Lung (tissue), 12 donors: ENCODE data around the gene FBRSL1. TPM values are rescaled to one million over a fixed set of nuclear protein-coding genes. Genes with fewer than 3 reads are reported as not detected.

Source experiments
- ATAC-seq: fragments of 200-7000 bp; cut with Tn5 transposase; one replicate; pipeline ENCODE4 v1.9.1; 2020; ENCODE audit warnings: moderate number of reproducible peaks; ENCODE audit not compliant: insufficient read depth, low FRiP score
- DNase-seq, 3 donors: peaks; one replicate each; pipeline ENCODE4 v3.0.0-alpha.2; 2013 to 2017
- H3K27ac ChIP-seq, 2 donors: one replicate each; pipeline ENCODE4 v1.5.1; 2013; ENCODE audit warnings: mild to moderate bottlenecking in 2 of 2, moderate library complexity in 2 of 2, control low read depth in 1 of 2, inconsistent platforms in 1 of 2, low read depth in 1 of 2, low read length in 1 of 2
- H3K27me3 ChIP-seq, 3 donors: one replicate each; pipeline ENCODE4 v1.5.1; 2013; ENCODE audit warnings: low read length in 2 of 3; ENCODE audit not compliant: control insufficient read depth in 3 of 3, insufficient read depth in 3 of 3
- H3K36me3 ChIP-seq, 4 donors: one replicate each; pipeline ENCODE4 v1.5.1; 2013; ENCODE audit warnings: low read length in 4 of 4, mild to moderate bottlenecking in 1 of 4, moderate library complexity in 1 of 4; ENCODE audit not compliant: control insufficient read depth in 4 of 4, insufficient read depth in 4 of 4
- H3K4me1 ChIP-seq, 5 donors: one replicate each; pipeline ENCODE4 v1.5.1; 2013; ENCODE audit warnings: low read length in 5 of 5, mild to moderate bottlenecking in 2 of 5, moderate library complexity in 1 of 5; ENCODE audit not compliant: control insufficient read depth in 5 of 5, insufficient read depth in 5 of 5
- H3K4me3 ChIP-seq: one replicate; pipeline ENCODE4 v1.5.1; 2013; ENCODE audit warnings: mild to moderate bottlenecking, control low read depth, moderate library complexity
- H3K9ac ChIP-seq, 2 donors: one replicate each; pipeline ENCODE4 v1.5.1; 2013; ENCODE audit warnings: low read length in 2 of 2, control low read depth in 1 of 2; ENCODE audit not compliant: insufficient read depth in 1 of 2
- H3K9me3 ChIP-seq, 4 donors: one replicate each; pipeline ENCODE4 v1.5.1; 2013; ENCODE audit warnings: low read length in 3 of 4, mild to moderate bottlenecking in 1 of 4, moderate library complexity in 1 of 4; ENCODE audit not compliant: control insufficient read depth in 4 of 4, insufficient read depth in 3 of 4
- WGBS, 2 donors: extraction: QIAGEN DNeasy Blood & Tissue Kit; methylation state at CpG; one replicate each; pipeline ENCODE4 v1.1.7; 2013; 5-methylcytosine and 5-hydroxymethylcytosine counted together
- polyA plus RNA-seq, 2 donors: library from polyadenylated mRNA; stranded (reverse); fragments of 200-250 nt; gene quantifications; one replicate each; pipeline ENCODE4 v1.2.1, GENCODE V29; 2013
- total RNA-seq, 2 donors: library from RNA; depleted of rRNA in 1 of 2; stranded (reverse); fragments of >200 nt in 1 of 2; gene quantifications; one replicate each; pipeline ENCODE4 v1.2.1, GENCODE V29; 2014 to 2021
- TF ChIP-seq, protein P1 (sequence below): IDR thresholded peaks from 2 replicates; pipeline ENCODE4 v1.5.1; 2012; ENCODE audit warnings: mild to moderate bottlenecking; ENCODE audit errors: control extremely low read depth, extremely low read depth
- donor health status: control.
- donor health status: control.
- donor health status: Bipolar disorder and iron deficiency.
- donor health status: healthy.
- donor health status: DM: yes; HTN: yes; CAD: no.

The FBRSL1 gene
- total and polyA plus RNA-seq, 4 donors, result 10.6 to 56.9 (median 22.3) TPM

- H3K4me1 ChIP-seq, result peaks cover 3 to 75% (median 47%) of the 10 kb centered on the region in 5 donors
- no peak overlapping the region for H3K4me3 ChIP-seq
- H3K36me3 ChIP-seq, result peaks cover 0 to 2% (median 0%) of the 10 kb centered on the region in 4 donors
- WGBS, 2 donors, result 76 to 82% methylated on average over 18 to 19 of the region's 19 CpGs
- H3K27me3 ChIP-seq, result no peaks in the 10 kb centered on the region
- TF ChIP-seq, protein P1, sequence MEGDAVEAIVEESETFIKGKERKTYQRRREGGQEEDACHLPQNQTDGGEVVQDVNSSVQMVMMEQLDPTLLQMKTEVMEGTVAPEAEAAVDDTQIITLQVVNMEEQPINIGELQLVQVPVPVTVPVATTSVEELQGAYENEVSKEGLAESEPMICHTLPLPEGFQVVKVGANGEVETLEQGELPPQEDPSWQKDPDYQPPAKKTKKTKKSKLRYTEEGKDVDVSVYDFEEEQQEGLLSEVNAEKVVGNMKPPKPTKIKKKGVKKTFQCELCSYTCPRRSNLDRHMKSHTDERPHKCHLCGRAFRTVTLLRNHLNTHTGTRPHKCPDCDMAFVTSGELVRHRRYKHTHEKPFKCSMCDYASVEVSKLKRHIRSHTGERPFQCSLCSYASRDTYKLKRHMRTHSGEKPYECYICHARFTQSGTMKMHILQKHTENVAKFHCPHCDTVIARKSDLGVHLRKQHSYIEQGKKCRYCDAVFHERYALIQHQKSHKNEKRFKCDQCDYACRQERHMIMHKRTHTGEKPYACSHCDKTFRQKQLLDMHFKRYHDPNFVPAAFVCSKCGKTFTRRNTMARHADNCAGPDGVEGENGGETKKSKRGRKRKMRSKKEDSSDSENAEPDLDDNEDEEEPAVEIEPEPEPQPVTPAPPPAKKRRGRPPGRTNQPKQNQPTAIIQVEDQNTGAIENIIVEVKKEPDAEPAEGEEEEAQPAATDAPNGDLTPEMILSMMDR, result no peak
- ATAC-seq (no peak), DNase-seq (no peak)
- no peak overlapping the region for H3K27ac ChIP-seq
- no peaks in the 10 kb centered on the region for H3K9me3 ChIP-seq
- no peak overlapping the region for H3K9ac ChIP-seq
Measured at GRCh38 chr12:132500142-132500855, 10.3 kb downstream of the FBRSL1 start.

- no peak overlapping the region for H3K9ac ChIP-seq
- peaks cover 4 to 75% (median 48%) of the 10 kb centered on the region in 5 donors for H3K4me1 ChIP-seq
- no peak overlapping the region for H3K4me3 ChIP-seq
- ATAC-seq (no peak), DNase-seq (no peak)
- TF ChIP-seq, protein P1, result no peak
- no peak overlapping the region for H3K27ac ChIP-seq
- WGBS, 2 donors, result 92% methylated on average over 9 of the region's 9 CpGs
- no peaks in the 10 kb centered on the region for H3K27me3 ChIP-seq
- no peaks in the 10 kb centered on the region for H3K9me3 ChIP-seq
- peaks cover 0 to 2% (median 0%) of the 10 kb centered on the region in 4 donors for H3K36me3 ChIP-seq
Measured at GRCh38 chr12:132500856-132501180, 10.9 kb downstream of the FBRSL1 start.

DNA sequence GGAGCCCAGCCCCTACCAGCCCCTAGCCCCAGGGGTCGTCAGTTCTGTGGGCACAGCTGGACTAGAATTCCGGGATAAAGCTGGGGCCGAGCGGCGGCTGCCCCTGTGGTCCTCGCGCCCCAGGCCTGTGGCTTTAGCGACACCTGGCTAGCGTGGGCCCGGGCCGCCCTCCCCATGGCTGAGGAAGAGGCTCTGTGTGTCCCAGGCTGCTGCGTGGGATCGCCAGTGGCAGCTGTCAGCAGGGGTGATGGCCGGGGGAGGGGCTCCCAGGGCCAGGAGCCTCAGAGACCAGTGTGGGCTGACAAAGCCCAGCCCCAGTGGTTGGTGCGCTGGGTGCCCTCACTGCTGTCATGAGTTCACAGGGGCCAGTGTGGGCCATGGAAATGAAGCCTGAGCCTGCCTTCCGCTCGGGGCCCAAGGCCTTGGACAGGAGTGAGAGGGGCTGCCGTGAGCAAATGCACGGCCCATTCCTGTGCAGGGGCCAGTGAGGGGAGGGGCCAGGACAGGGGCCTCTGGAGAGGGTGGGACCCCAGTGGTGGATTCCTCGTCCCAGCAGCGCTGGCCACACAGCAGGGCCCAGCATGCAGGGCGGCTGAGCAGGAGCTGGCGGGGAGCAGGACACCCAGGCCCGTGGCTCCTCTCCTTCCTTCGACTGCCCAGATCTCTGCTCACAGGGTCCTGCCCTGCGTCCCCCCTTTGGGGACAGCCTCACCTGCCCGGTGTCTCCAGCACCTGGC, 11.4 kb downstream of the FBRSL1 start:
- ATAC-seq (no peak), DNase-seq (no peak)
- Histone ChIP-seq H3K9ac (no peak overlapping the region), H3K4me1 (peaks cover 8 to 75% (median 50%) of the 10 kb centered on the region in 5 donors), H3K9me3 (no peaks in the 10 kb centered on the region), H3K27me3 (no peaks in the 10 kb centered on the region), H3K4me3 (no peak overlapping the region), H3K27ac (no peak overlapping the region), H3K36me3 (peaks cover 0 to 2% (median 0%) of the 10 kb centered on the region in 4 donors)
- TF ChIP-seq, protein P1, result no peak
- 81 to 86% methylated on average over 27 of the region's 27 CpGs for WGBS, 2 donors
